HG02759 (cell line): ENCODE measurements around the gene ACTR8.
"Not testable (repeated sequence)": the region's sequence is repeated elsewhere in the genome, so short reads cannot be mapped to it uniquely, and the experiment has no call there.

ENCODE experiments used
- ATAC-seq: cut with Tn5 transposase; IDR thresholded peaks from one replicate; pipeline ENCODE4 v1.9.1; 2021; ENCODE audit warnings: mild to moderate bottlenecking, moderate library complexity; ENCODE audit not compliant: unreplicated experiment

ACTR8 gene, protein sequence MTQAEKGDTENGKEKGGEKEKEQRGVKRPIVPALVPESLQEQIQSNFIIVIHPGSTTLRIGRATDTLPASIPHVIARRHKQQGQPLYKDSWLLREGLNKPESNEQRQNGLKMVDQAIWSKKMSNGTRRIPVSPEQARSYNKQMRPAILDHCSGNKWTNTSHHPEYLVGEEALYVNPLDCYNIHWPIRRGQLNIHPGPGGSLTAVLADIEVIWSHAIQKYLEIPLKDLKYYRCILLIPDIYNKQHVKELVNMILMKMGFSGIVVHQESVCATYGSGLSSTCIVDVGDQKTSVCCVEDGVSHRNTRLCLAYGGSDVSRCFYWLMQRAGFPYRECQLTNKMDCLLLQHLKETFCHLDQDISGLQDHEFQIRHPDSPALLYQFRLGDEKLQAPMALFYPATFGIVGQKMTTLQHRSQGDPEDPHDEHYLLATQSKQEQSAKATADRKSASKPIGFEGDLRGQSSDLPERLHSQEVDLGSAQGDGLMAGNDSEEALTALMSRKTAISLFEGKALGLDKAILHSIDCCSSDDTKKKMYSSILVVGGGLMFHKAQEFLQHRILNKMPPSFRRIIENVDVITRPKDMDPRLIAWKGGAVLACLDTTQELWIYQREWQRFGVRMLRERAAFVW

GRCh38 chr3:53881691-53882593, at the start of gene ACTR8:
Gene ACTR8, minus strand, starts transcription at chr3:53882152. Its CDS starts 51 bp downstream, at chr3:53882101.
- ATAC-seq = peak; percentile 93

GRCh38 chr3:53927208-53927872, 45.4 kb upstream of the ACTR8 start:
- ATAC-seq = not testable (repeated sequence)

DNA sequence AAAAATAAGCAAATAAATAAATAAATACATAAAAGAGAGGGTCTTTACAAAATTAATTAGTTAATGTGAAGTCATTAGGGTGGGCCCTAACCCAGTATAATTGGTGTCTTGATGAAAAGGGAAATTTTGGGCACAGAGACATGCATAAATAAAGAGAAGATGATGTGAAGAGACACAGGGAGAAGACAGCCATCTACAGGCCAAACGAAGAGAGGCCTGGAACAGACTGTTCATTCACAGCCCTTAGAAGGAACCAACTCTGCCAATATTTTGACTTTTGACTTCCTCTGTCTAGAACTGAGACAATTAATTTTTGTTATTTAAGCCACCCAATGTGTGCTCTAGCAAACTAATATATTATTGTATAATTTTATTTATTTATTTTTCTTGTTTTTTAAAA, 39.3 kb upstream of the ACTR8 start:
- ATAC-seq = no peak

- ATAC-seq = no peak
Observed at GRCh38 chr3:53919741-53920140, 37.8 kb upstream of the ACTR8 start.

DNA sequence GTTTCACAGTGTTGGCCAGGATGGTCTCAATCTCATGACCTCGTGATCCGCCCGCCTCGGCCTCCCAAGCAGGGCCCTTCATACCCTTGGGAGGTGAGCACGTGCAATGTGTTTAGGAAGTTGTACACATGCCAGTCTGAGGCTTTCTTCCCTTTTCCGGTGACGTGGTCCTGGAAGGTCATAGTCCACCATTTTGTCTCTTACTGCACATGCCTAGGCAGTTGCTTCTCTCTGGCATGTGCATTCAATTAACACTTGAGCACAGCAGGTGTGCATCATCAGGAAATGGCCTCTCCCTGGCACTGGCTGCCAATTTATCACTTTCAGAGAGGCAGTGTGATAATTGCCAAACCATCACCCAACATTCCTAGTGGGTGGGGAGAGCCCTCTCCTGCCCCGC, 31.4 kb upstream of the ACTR8 start:
- no peak for ATAC-seq

- no peak for ATAC-seq
Observed at GRCh38 chr3:53902711-53903110, 20.8 kb upstream of the ACTR8 start.

DNA sequence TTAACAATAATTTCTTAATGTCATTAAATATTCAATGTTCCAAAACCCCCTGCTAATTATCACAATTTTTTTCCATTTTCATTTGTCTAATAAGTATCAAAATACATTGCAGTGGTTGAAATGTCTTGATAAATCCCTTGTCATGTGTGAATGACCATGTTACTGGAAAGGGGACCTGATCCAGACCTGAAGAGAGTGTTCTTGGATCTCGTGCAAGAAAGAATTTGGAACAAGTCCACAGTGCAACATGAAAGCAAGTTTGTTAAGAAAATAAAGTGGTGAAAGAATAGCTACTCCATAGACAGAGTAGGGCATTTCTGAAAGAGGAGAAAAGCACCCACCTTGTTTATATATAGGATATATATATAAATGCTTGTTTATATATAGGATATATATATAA, 20.1 kb upstream of the ACTR8 start:
- ATAC-seq = no peak

DNA sequence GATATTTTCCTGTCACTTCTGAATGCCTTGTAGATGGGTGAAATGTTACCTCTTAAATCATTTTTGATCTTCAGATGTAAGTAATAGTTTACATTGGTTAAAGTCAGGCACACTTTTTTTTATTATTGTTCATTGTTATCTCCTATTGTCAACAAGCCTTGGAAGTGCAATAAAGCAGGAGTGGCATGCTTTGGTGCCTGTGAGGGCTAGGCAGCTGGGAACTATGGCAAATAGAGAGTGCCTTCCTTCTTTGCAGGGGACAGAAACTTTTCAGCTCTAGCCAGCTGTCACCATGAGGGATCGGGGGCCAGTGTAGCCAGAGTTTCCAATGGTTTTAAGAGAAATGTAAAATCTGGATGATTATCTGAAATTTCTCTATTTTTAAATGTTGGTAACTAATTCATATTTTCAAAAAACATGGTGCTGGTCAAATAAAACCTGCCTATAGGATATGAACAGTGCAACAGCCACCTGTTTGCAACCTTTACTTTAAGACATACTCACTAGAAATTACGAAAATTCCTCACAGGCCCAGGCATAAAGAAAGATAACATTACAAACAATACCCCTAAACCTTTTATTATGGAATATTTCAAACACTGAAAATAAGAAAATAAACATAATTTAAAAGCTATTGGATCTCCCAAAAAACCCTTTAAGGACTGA, 18.8 kb upstream of the ACTR8 start:
- ATAC-seq = no peak

DNA sequence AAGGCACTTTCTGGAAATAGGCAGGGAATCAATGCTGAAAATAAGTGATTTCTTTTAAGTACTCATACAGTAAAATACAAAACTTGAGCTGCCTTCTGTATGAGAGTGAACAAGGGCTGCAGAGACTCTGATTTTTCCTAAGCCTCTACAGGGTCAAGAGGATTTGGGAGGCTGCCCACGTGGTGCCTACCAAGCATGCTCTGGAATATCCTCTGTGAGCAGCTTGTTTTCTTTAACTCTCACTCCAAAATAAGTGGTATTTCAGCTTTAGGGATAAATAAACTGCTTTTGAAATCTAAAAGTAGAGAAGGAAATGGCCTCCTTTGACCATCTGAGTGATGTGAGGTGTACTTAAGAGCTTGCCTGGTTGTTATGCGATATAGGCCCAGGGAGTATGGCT, 17.8 kb upstream of the ACTR8 start:
- ATAC-seq = no peak

DNA sequence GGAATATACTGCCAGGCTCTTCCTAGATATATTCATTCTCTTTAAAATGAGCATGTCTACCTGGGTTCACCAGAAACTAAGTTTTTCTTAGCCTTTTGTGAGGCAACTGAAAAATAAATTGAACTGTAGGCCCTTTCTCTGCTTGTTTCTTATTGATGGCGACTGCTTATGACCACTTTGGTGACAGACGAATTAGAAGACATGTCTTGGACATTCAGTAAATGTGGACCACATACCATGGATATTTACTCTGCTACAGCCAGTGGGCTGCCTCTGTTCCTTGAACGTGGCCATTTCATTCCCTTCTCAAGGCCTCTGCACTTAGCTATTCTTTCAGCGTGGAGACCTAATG, 10.3 kb upstream of the ACTR8 start:
- ATAC-seq = no peak

GRCh38 chr3:53891497-53892285, 9.7 kb upstream of the ACTR8 start, which contains the start of gene SELENOK:
Gene SELENOK, minus strand, starts transcription at chr3:53891859.
- peak; percentile 96 for ATAC-seq

DNA sequence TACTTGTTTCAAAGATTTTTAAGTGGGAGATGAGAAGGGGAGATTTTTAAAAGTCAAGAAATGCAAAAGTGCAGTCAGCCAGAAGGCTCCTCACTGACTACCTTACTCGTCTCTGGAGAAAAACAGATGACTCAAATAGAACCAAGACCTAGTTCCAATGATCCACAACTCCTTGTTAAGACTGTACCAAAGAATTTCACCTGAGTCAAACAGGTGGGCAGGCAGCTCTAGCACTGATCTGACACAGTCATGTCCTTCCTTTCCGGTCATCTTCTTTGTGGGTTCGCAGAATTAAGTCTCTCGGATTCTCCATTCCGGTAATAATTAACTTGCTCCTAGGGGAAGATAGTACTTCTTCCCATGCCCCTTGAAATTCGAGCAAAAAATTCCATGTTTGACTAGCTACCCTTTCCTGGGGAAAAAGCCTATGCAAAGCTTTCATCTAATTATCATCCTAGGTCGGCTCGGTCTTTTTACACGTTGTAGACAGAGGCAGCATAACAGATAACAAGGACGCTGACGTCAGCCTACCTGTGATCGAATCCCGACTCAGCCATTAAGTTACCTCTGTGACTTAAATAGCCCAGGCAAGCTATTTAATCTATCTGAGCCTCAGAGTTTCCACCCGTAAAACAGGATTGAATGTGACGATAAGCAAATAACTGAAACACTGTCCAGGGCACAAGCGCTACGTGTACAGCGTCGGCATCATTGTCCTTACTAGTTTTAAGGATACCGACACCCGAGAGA, 8.9 kb upstream of the ACTR8 start:
- ATAC-seq = no peak

GRCh38 chr3:53888232-53888631, 6.3 kb upstream of the ACTR8 start:
- ATAC-seq = no peak

- ATAC-seq = no peak
Observed at GRCh38 chr3:53887446-53887845, 5.5 kb upstream of the ACTR8 start.

DNA sequence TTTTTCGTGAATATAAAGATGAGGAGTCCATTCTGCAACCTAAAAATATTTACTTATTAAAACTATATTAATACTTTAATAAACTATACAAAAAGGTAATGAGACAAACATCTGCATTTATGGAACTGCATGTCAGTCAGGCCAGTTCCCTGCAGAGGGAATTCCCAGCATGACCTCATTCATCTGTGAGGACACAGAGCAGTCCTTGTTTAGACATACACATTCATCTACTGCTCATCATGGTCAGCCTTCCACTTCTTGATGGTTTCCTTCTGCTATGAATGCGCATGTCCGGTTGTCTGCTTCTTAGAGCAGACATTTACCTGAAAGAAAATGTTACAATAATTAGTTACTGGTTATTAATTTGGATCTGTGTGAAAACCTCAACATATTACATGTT, 3.3 kb upstream of the ACTR8 start:
- ATAC-seq = no peak

DNA sequence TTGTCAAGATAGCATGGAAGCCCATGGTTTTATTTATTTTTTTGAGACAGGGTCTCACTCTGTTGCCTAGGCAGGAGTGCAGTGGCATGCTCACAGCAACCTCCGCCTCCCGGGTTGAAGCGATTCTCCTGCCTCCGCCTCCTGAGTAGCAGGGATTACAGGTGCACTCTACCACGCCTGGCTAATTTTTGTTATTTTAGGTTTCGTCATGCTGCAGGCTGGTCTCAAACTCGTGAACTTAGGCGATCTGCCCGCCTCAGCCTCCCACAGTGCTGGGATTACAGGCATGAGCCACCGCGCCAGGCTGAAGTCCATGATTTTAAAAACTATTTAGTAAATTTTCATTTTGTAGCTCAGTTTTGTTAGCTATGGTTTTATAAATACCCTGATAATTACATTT, 2.7 kb upstream of the ACTR8 start:
- no peak for ATAC-seq

DNA sequence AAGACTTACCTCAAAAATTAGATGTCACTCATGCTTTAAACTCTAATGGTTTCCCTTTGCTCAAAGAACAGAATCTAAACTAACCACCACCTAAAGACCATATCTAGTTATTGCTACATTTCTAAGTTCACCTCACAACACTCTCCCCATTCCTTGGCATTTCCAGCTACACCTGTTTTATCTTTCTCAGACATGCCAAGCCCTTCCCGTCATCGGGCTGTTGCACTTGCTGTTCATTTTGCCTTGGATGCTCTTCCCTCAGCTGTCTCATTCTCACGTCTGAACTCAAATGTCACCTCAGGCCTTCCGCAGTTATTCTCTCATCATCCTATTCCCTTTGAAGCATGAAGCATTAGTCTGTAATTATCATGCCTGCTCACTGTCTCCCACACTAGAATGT, 1.1 kb upstream of the ACTR8 start:
- no peak for ATAC-seq

- no peak for ATAC-seq
Observed at GRCh38 chr3:53880396-53881345, 1.3 kb downstream of the ACTR8 start.
